WTC11 (cell line): Measurements from ENCODE around the gene COX8C. TPM values are rescaled to one million over a fixed set of nuclear protein-coding genes. Genes with fewer than 3 reads are reported as not detected.

ENCODE experiments used
- ATAC-seq: fragments of 200-7000 bp; cut with Tn5 transposase; 2 replicates; pipeline ENCODE4 v1.10.0; 2021; ENCODE audit warnings: mild to moderate bottlenecking, moderate library complexity
- CTCF ChIA-PET: fragments of 300-600 bp; sonication (Branson Sonifier 250); formaldehyde crosslinking; loops from one replicate; lab custom pipeline; 2021; ENCODE audit warnings: antibody characterized with exemption; lab: Charles Lee
- POLR2A ChIA-PET: fragments of 350-600 bp; sonication (Branson Sonifier 250); formaldehyde crosslinking; loops from one replicate; lab custom pipeline; 2021; ENCODE audit warnings: antibody characterized with exemption; lab: Charles Lee
- DNase-seq: peaks from one replicate; pipeline ENCODE4 v3.0.0; 2021; ENCODE audit warnings: low spot score
- H3K27ac Mint-ChIP-seq: 2 replicates; pipeline ENCODE4 v1.8.0; 2021; ENCODE audit warnings: mixed read lengths
- H3K27me3 Mint-ChIP-seq: 2 replicates; pipeline ENCODE4 v1.8.0; 2021; ENCODE audit warnings: low read depth, mild to moderate bottlenecking, moderate library complexity, mixed read lengths
- H3K36me3 Mint-ChIP-seq: 2 replicates; pipeline ENCODE4 v1.8.0; 2021; ENCODE audit warnings: mixed read lengths
- H3K4me1 Mint-ChIP-seq: 2 replicates; pipeline ENCODE4 v1.8.0; 2022; ENCODE audit warnings: mixed read lengths
- H3K4me3 Mint-ChIP-seq: 2 replicates; pipeline ENCODE4 v1.8.0; 2021; ENCODE audit warnings: mild to moderate bottlenecking, moderate library complexity, mixed read lengths
- H3K9me3 Mint-ChIP-seq: 2 replicates; pipeline ENCODE4 v1.8.0; 2021; ENCODE audit warnings: mixed read lengths
- AFF4 ChIP-seq: sonication (generic); formaldehyde crosslinking; IDR thresholded peaks from 2 replicates; pipeline ENCODE4 v1.8.1; 2023; ENCODE audit warnings: mild to moderate bottlenecking, missing genetic modification reagents, borderline replicate concordance
- CTCF ChIP-seq: fragments of 200-600 bp; IDR thresholded peaks from 2 replicates; pipeline ENCODE4 v1.8.0; 2022; ENCODE audit warnings: antibody characterized with exemption
- GTF2I ChIP-seq: fragments of 250-450 bp; sonication (Bioruptor Pico); conservative IDR thresholded peaks from 2 replicates; pipeline ENCODE4 v1.4.0; 2021; ENCODE audit warnings: mild to moderate bottlenecking
- NFATC4 ChIP-seq: fragments of 250-450 bp; sonication (Bioruptor Pico); IDR thresholded peaks from 2 replicates; pipeline ENCODE4 v1.9.0; 2021; ENCODE audit warnings: mild to moderate bottlenecking
- NR1H2 ChIP-seq: sonication (generic); formaldehyde crosslinking; IDR thresholded peaks from 2 replicates; pipeline ENCODE4 v1.9.0; 2021; ENCODE audit warnings: mild to moderate bottlenecking, moderate library complexity, missing genetic modification reagents
- NR3C1 ChIP-seq: sonication (generic); formaldehyde crosslinking; conservative IDR thresholded peaks from 2 replicates; pipeline ENCODE4 v1.8.1; 2023; ENCODE audit warnings: low read depth, mild to moderate bottlenecking, missing genetic modification reagents
- RORB ChIP-seq: fragments of 250-450 bp; sonication (Bioruptor Pico); IDR thresholded peaks from 2 replicates; pipeline ENCODE4 v1.9.0; 2021; ENCODE audit warnings: mild to moderate bottlenecking
- SMAD4 ChIP-seq: sonication (generic); formaldehyde crosslinking; IDR thresholded peaks from 2 replicates; pipeline ENCODE4 v1.8.0; 2022; ENCODE audit warnings: mild to moderate bottlenecking, missing genetic modification reagents
- ZNF121 ChIP-seq: sonication (generic); formaldehyde crosslinking; IDR thresholded peaks from 2 replicates; pipeline ENCODE4 v1.8.0; 2023; ENCODE audit warnings: missing genetic modification reagents
- ZNF138 ChIP-seq: sonication (generic); formaldehyde crosslinking; conservative IDR thresholded peaks from 2 replicates; pipeline ENCODE4 v1.8.1; 2022; ENCODE audit warnings: mild to moderate bottlenecking, moderate library complexity, missing genetic modification reagents
- ZNF317 ChIP-seq: sonication (generic); formaldehyde crosslinking; IDR thresholded peaks from 2 replicates; pipeline ENCODE4 v1.8.1; 2023; ENCODE audit warnings: low read depth, mild to moderate bottlenecking, moderate library complexity, missing genetic modification reagents, borderline replicate concordance
- ZNF532 ChIP-seq: fragments of 250-450 bp; sonication (Bioruptor Pico); IDR thresholded peaks from 2 replicates; pipeline ENCODE4 v1.9.0; 2021; ENCODE audit warnings: mild to moderate bottlenecking, borderline replicate concordance
- total RNA-seq: library from RNA; stranded (reverse); gene quantifications from 3 replicates; pipeline ENCODE4 v1.2.3, GENCODE V29; 2021
- TF ChIP-seq, protein P1 (sequence below): sonication (generic); formaldehyde crosslinking; IDR thresholded peaks from 2 replicates; pipeline ENCODE4 v1.8.1; 2022; ENCODE audit warnings: mild to moderate bottlenecking, moderate library complexity, missing genetic modification reagents
- TF ChIP-seq, protein P2 (sequence below): sonication (generic); formaldehyde crosslinking; IDR thresholded peaks from 2 replicates; pipeline ENCODE4 v1.8.1; 2023; ENCODE audit warnings: mild to moderate bottlenecking, moderate library complexity, missing genetic modification reagents
- TF ChIP-seq, protein P3 (sequence below): fragments of 250-450 bp; sonication (Bioruptor Pico); IDR thresholded peaks from 2 replicates; pipeline ENCODE4 v2.1.2; 2022; ENCODE audit warnings: mild to moderate bottlenecking, moderate library complexity
- TF ChIP-seq, protein P4 (sequence below): fragments of 250-450 bp; sonication (Bioruptor Pico); IDR thresholded peaks from 2 replicates; pipeline ENCODE4 v1.8.0; 2021; ENCODE audit warnings: mild to moderate bottlenecking

Gene COX8C
- total RNA-seq, 1 experiment from 2014 or later: not detected

- TF ChIP-seq ZNF138 (CRISPR knock-in tag): no peak
Measured at GRCh38 chr14:93369713-93370266, 22.8 kb downstream of the COX8C start (continued).

DNA sequence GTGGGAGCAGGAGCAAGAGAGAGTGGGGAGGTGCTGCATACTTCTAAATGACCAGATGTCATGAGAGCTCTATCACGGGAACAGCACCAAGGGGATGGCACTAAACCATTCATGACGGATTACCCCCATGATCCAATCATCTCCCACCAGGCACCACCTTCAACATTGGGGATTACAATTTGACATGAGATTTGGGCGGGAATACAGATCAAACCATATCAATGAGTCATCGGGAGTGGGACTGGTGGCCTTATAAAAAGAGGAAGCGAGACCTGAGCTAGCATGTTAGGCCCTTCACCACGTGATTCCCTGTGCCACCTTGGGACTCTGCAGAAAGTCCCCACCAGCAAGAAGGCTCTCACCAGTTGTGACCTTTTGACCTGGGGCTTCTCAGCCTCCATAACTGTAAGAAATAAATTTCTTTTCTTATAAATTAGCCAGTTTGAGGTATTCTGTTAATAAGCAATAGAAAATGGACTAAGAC lies 28.7 kb downstream of the COX8C start:
- H3K27me3 Mint-ChIP-seq: no peaks in the 10 kb centered on the region; the same call in 1 of the 2 replicates
- peaks cover 11% of the 10 kb centered on the region; the same call in 1 of the 2 replicates for H3K9me3 Mint-ChIP-seq
- no peaks in the 10 kb centered on the region for H3K36me3 Mint-ChIP-seq
- no peak for TF ChIP-seq ZNF121 (CRISPR knock-in tag)
- TF ChIP-seq, protein P1, sequence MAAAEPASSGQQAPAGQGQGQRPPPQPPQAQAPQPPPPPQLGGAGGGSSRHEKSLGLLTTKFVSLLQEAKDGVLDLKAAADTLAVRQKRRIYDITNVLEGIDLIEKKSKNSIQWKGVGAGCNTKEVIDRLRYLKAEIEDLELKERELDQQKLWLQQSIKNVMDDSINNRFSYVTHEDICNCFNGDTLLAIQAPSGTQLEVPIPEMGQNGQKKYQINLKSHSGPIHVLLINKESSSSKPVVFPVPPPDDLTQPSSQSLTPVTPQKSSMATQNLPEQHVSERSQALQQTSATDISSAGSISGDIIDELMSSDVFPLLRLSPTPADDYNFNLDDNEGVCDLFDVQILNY (CRISPR knock-in tag): no peak
- TF ChIP-seq, protein P2, sequence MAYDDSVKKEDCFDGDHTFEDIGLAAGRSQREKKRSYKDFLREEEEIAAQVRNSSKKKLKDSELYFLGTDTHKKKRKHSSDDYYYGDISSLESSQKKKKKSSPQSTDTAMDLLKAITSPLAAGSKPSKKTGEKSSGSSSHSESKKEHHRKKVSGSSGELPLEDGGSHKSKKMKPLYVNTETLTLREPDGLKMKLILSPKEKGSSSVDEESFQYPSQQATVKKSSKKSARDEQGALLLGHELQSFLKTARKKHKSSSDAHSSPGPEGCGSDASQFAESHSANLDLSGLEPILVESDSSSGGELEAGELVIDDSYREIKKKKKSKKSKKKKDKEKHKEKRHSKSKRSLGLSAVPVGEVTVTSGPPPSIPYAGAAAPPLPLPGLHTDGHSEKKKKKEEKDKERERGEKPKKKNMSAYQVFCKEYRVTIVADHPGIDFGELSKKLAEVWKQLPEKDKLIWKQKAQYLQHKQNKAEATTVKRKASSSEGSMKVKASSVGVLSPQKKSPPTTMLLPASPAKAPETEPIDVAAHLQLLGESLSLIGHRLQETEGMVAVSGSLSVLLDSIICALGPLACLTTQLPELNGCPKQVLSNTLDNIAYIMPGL (CRISPR knock-in tag): no peak
- TF ChIP-seq, protein P3, sequence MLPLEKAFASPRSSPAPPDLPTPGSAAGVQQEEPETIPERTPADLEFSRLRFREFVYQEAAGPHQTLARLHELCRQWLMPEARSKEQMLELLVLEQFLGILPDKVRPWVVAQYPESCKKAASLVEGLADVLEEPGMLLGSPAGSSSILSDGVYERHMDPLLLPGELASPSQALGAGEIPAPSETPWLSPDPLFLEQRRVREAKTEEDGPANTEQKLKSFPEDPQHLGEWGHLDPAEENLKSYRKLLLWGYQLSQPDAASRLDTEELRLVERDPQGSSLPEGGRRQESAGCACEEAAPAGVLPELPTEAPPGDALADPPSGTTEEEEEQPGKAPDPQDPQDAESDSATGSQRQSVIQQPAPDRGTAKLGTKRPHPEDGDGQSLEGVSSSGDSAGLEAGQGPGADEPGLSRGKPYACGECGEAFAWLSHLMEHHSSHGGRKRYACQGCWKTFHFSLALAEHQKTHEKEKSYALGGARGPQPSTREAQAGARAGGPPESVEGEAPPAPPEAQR (CRISPR knock-in tag): no peak
- no peak for TF ChIP-seq AFF4 (CRISPR knock-in tag)
- TF ChIP-seq NR3C1 (CRISPR knock-in tag): no peak
- no peak for TF ChIP-seq ZNF532 (CRISPR knock-in tag)
- TF ChIP-seq NR1H2 (CRISPR knock-in tag): no peak
- TF ChIP-seq ZNF317 (CRISPR knock-in tag): no peak
- no peak for TF ChIP-seq NFATC4 (CRISPR knock-in tag)
- TF ChIP-seq CTCF: no peak
- no peak for TF ChIP-seq SMAD4
- TF ChIP-seq, protein P4, sequence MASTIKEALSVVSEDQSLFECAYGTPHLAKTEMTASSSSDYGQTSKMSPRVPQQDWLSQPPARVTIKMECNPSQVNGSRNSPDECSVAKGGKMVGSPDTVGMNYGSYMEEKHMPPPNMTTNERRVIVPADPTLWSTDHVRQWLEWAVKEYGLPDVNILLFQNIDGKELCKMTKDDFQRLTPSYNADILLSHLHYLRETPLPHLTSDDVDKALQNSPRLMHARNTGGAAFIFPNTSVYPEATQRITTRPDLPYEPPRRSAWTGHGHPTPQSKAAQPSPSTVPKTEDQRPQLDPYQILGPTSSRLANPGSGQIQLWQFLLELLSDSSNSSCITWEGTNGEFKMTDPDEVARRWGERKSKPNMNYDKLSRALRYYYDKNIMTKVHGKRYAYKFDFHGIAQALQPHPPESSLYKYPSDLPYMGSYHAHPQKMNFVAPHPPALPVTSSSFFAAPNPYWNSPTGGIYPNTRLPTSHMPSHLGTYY (CRISPR knock-in tag): no peak
- TF ChIP-seq RORB (CRISPR knock-in tag): no peak
- no peak for TF ChIP-seq GTF2I
- TF ChIP-seq, all 79 proteins: peak for 0
- POLR2A ChIA-PET: no interaction called here
- no peak for ATAC-seq
- Mint-ChIP-seq H3K4me1 (no peaks in the 10 kb centered on the region), H3K27ac (no peak overlapping the region), H3K4me3 (no peak overlapping the region)
- CTCF ChIA-PET: no interaction called here
- no peak for DNase-seq
